AG10803 (cell line): ENCODE data around the gene HOXD9.
A peak's percentile ranks its signal among the peaks of the same experiment; 100 is the strongest.

Source experiments
- DNase-seq: peaks from one replicate; pipeline ENCODE4 v3.0.0; 2010; ENCODE audit warnings: low read depth
- H3K4me3 ChIP-seq: 2 replicates; pipeline ENCODE4 v1.5.1; 2011; ENCODE audit warnings: mild to moderate bottlenecking, low read length, control low read depth
- CTCF ChIP-seq: conservative IDR thresholded peaks from 2 replicates; pipeline ENCODE4 v1.5.1; 2011; ENCODE audit warnings: mild to moderate bottlenecking, low read length, control low read depth, inconsistent platforms

Gene HOXD9

GRCh38 chr2:176130957-176131847 is 8.7 kb downstream of the HOXD9 start:
- TF ChIP-seq CTCF, result no peak
- H3K4me3 ChIP-seq, result peak overlapping the region; percentile 59

GRCh38 chr2:176131848-176132158 is 9.3 kb downstream of the HOXD9 start:
- peak overlapping the region; percentile 59 for H3K4me3 ChIP-seq
- DNase-seq, result no peak
- no peak for TF ChIP-seq CTCF

More at GRCh38 chr2:176130957-176131847, 8.7 kb downstream of the HOXD9 start:
- no peak for DNase-seq

GRCh38 chr2:176132205-176133171 is 10.0 kb downstream of the HOXD9 start:
- no peak for TF ChIP-seq CTCF
- DNase-seq, result peak; percentile 67

GRCh38 chr2:176133389-176133788 is 10.9 kb downstream of the HOXD9 start:
- no peak overlapping the region for H3K4me3 ChIP-seq
- no peak for TF ChIP-seq CTCF

More at GRCh38 chr2:176132205-176133171, 10.0 kb downstream of the HOXD9 start:
- H3K4me3 ChIP-seq, result peak overlapping the region; percentile 59

GRCh38 chr2:176134035-176134434 is 11.5 kb downstream of the HOXD9 start:
- DNase-seq, result no peak
- H3K4me3 ChIP-seq, result no peak overlapping the region
- TF ChIP-seq CTCF, result no peak

More at GRCh38 chr2:176133389-176133788, 10.9 kb downstream of the HOXD9 start:
- DNase-seq, result no peak

GRCh38 chr2:176135035-176135440 is 12.5 kb downstream of the HOXD9 start:
- TF ChIP-seq CTCF, result peak; percentile 36; the same call in 1 of the 2 replicates
- peak overlapping the region; percentile 80 for H3K4me3 ChIP-seq
- peak; percentile 74 for DNase-seq
